Left ventricle myocardium superior (tissue), 1 donor: ENCODE data around the gene CASP9. TPM values are rescaled to one million over a fixed set of nuclear protein-coding genes. Genes with fewer than 3 reads are reported as not detected.

Experiments used
- ATAC-seq: fragments of 200-7000 bp; cut with Tn5 transposase; one replicate; pipeline ENCODE4 v1.9.1; 2020; ENCODE audit warnings: mild to moderate bottlenecking, moderate library complexity
- DNase-seq: peaks from one replicate; pipeline ENCODE4 v3.0.0-alpha.2; 2020
- intact Hi-C: fragments of 100-400 bp; cut with micrococcal nuclease; formaldehyde crosslinking; loops from one replicate; pipeline ENCODE4 v1.11.0; 2022
- total RNA-seq: library from RNA; stranded (reverse); fragmentation: NEBNext Ultra II Directional; extraction: Animal tissue kit (Norgen Biotek cat#: 25700); gene quantifications from one replicate; pipeline ENCODE4 v1.2.1, GENCODE V29; 2021
- donor health status: DM: no; HTN: yes; CAD: no; lungs with severe emphysema.

CASP9 gene
- total RNA-seq, 1 donor from 2014 or later = 14.9 TPM

- DNase-seq (no peak), ATAC-seq (no peak)
- intact Hi-C loops = no loop called here
Measured at GRCh38 chr1:15455522-15455921, 68.5 kb downstream of the CASP9 start.

GRCh38 chr1:15454256-15454655, 69.8 kb downstream of the CASP9 start:
- intact Hi-C loops = no loop called here
- DNase-seq = no peak
- no peak for ATAC-seq

GRCh38 chr1:15453734-15454133, 70.3 kb downstream of the CASP9 start:
- intact Hi-C loops = no loop called here
- DNase-seq (no peak), ATAC-seq (no peak)

GRCh38 chr1:15452866-15453571, 71.0 kb downstream of the CASP9 start:
- intact Hi-C loops = no loop called here
- no peak for ATAC-seq
- DNase-seq = no peak

- ATAC-seq (no peak), DNase-seq (no peak)
- intact Hi-C loops = no loop called here
Measured at GRCh38 chr1:15452216-15452615, 71.8 kb downstream of the CASP9 start.

GRCh38 chr1:15451014-15451722, 72.8 kb downstream of the CASP9 start:
- intact Hi-C loops = no loop called here
- no peak for DNase-seq

GRCh38 chr1:15449567-15449966, 74.4 kb downstream of the CASP9 start:
- DNase-seq (no peak), ATAC-seq (no peak)
- intact Hi-C loops = no loop called here

More at GRCh38 chr1:15451014-15451722, 72.8 kb downstream of the CASP9 start:
- ATAC-seq = no peak

- no peak for DNase-seq
- no peak for ATAC-seq
- intact Hi-C loops = no loop called here
Measured at GRCh38 chr1:15448877-15449462, 75.0 kb downstream of the CASP9 start.

- intact Hi-C loops = no loop called here
- ATAC-seq = no peak
- no peak for DNase-seq
Measured at GRCh38 chr1:15446212-15446611, 77.8 kb downstream of the CASP9 start.

GRCh38 chr1:15445390-15446122, 78.5 kb downstream of the CASP9 start:
- DNase-seq (no peak), ATAC-seq (no peak)
- intact Hi-C loops = no loop called here

- intact Hi-C loops = no loop called here
- ATAC-seq = peak; percentile 24
- no peak for DNase-seq
Measured at GRCh38 chr1:15444468-15445389, 79.3 kb downstream of the CASP9 start.

GRCh38 chr1:15443281-15443680, 80.7 kb downstream of the CASP9 start:
- intact Hi-C loops = no loop called here
- DNase-seq = no peak
- no peak for ATAC-seq

GRCh38 chr1:15442759-15443158, 81.3 kb downstream of the CASP9 start:
- ATAC-seq = no peak
- DNase-seq = no peak
- intact Hi-C loops = no loop called here

- intact Hi-C loops = no loop called here
- DNase-seq (no peak), ATAC-seq (no peak)
Measured at GRCh38 chr1:15442119-15442518, 81.9 kb downstream of the CASP9 start.

Other genes with a start within 250 kb of the CASP9 start
- gene EFHD2, start 114.3 kb downstream of the CASP9 start, total RNA-seq = 12.6 TPM
- gene CTRC, start 85.8 kb downstream of the CASP9 start, total RNA-seq = not detected
- gene CELA2A, start 67.5 kb downstream of the CASP9 start, total RNA-seq = not detected
- gene CELA2B, start 48.1 kb downstream of the CASP9 start, total RNA-seq = not detected
- gene DNAJC16, start 2.6 kb upstream of the CASP9 start, total RNA-seq = 17.1 TPM
- not detected for gene AGMAT, start 60.8 kb upstream of the CASP9 start, total RNA-seq
- 21.9 TPM for gene DDI2, start 93.2 kb upstream of the CASP9 start, total RNA-seq
- 95.2 TPM for gene PLEKHM2, start 160.1 kb upstream of the CASP9 start, total RNA-seq
- 52.8 TPM for gene SLC25A34, start 212.0 kb upstream of the CASP9 start, total RNA-seq
- gene TMEM82, start 218.3 kb upstream of the CASP9 start, total RNA-seq = not detected
- 100 TPM for gene FBLIM1, start 234.6 kb upstream of the CASP9 start, total RNA-seq